ENCODE measurements around the gene AK4. TPM values are rescaled to one million over a fixed set of nuclear protein-coding genes. Genes with fewer than 3 reads are reported as not detected.
"Not testable (repeated sequence)": the region's sequence is repeated elsewhere in the genome, so short reads cannot be mapped to it uniquely, and the experiment has no call there.

The AK4 gene
- total RNA-seq, 4 donors from 2014 or later: 39.9 to 83.2 (median 49.0) TPM

GRCh38 chr1:65112811-65113210, 35.2 kb upstream of the AK4 start:
- no peak for DNase-seq (ENCODE audit: low spot score in 2 of 2)
- TF ChIP-seq CTCF (IDR thresholded peaks at IDR 0.05) (no peak), POLR2A (IDR thresholded peaks at IDR 0.05) (no peak)
- intact Hi-C loops (cut with DNase I; ENCODE audit: low total_unique reads): no loop called here
- WGBS, 2 donors: 43 to 46% methylated on average over 3 of the region's 3 CpGs
- no peak overlapping the region for H3K4me3 ChIP-seq (ENCODE audit: low read depth, poor library complexity, severe bottlenecking)

- intact Hi-C loops (cut with DNase I; ENCODE audit: low total_unique reads): no loop called here
- H3K4me3 ChIP-seq (ENCODE audit: low read depth, poor library complexity, severe bottlenecking): no peak overlapping the region
- TF ChIP-seq POLR2A (IDR thresholded peaks at IDR 0.05) (no peak), CTCF (IDR thresholded peaks at IDR 0.05) (no peak)
- DNase-seq (ENCODE audit: low spot score in 2 of 2): no peak
- 24% methylated on average over 2 of the region's 2 CpGs for WGBS, 2 donors
Observed at GRCh38 chr1:65113298-65113697, 34.7 kb upstream of the AK4 start.

- intact Hi-C loops (cut with DNase I; ENCODE audit: low total_unique reads): no loop called here
- TF ChIP-seq CTCF (IDR thresholded peaks at IDR 0.05) (no peak), POLR2A (IDR thresholded peaks at IDR 0.05) (no peak)
- 48 to 50% methylated on average over 4 of the region's 4 CpGs for WGBS, 2 donors
- no peak for DNase-seq (ENCODE audit: low spot score in 2 of 2)
- no peak overlapping the region for H3K4me3 ChIP-seq (ENCODE audit: low read depth, poor library complexity, severe bottlenecking)
Observed at GRCh38 chr1:65114322-65114721, 33.7 kb upstream of the AK4 start.

GRCh38 chr1:65119951-65120350, 28.1 kb upstream of the AK4 start:
- intact Hi-C loops (cut with DNase I; ENCODE audit: low total_unique reads): no loop called here
- no peak for DNase-seq (ENCODE audit: low spot score in 2 of 2)
- 83% methylated on average over 4 of the region's 4 CpGs for WGBS, 2 donors
- H3K4me3 ChIP-seq (ENCODE audit: low read depth, poor library complexity, severe bottlenecking): no peak overlapping the region
- TF ChIP-seq POLR2A (IDR thresholded peaks at IDR 0.05): no peak
- no peak for TF ChIP-seq CTCF (IDR thresholded peaks at IDR 0.05)

- H3K4me3 ChIP-seq (ENCODE audit: low read depth, poor library complexity, severe bottlenecking); intact Hi-C loops (cut with DNase I; ENCODE audit: low total_unique reads); DNase-seq (ENCODE audit: low spot score in 2 of 2): not testable (repeated sequence)
- WGBS, 2 donors: 95 to 99% methylated on average over 4 of the region's 4 CpGs
Observed at GRCh38 chr1:65129104-65129503, 18.9 kb upstream of the AK4 start.

GRCh38 chr1:65138524-65138923, 9.5 kb upstream of the AK4 start:
- TF ChIP-seq CTCF (IDR thresholded peaks at IDR 0.05): no peak
- no peak for TF ChIP-seq POLR2A (IDR thresholded peaks at IDR 0.05)
- DNase-seq (ENCODE audit: low spot score in 2 of 2): no peak
- no peak overlapping the region for H3K4me3 ChIP-seq (ENCODE audit: low read depth, poor library complexity, severe bottlenecking)
- 91 to 100% methylated on average over 1 of the region's 1 CpG for WGBS, 2 donors
- intact Hi-C loops (cut with DNase I; ENCODE audit: low total_unique reads): no loop called here

- DNase-seq (ENCODE audit: low spot score in 2 of 2); intact Hi-C loops (cut with DNase I; ENCODE audit: low total_unique reads): not testable (repeated sequence)
Observed at GRCh38 chr1:65139793-65140192, 8.2 kb upstream of the AK4 start.

More at GRCh38 chr1:65139793-65140192, 8.2 kb upstream of the AK4 start:
- H3K4me3 ChIP-seq (ENCODE audit: low read depth, poor library complexity, severe bottlenecking): not testable (repeated sequence)
- 62 to 82% methylated on average over 3 of the region's 3 CpGs for WGBS, 2 donors

Measured in lower leg skin (tissue), 4 donors.